HepG2 (cell line): Measurements from ENCODE around the gene TUBB4B. TPM values are rescaled to one million over a fixed set of nuclear protein-coding genes. Genes with fewer than 3 reads are reported as not detected.
A peak's percentile ranks its signal among the peaks of the same experiment; 100 is the strongest.

Source experiments
- ATAC-seq: fragments of 200-7000 bp; cut with Tn5 transposase; 3 replicates; pipeline ENCODE4 v1.9.1; 2020; ENCODE audit warnings: mild to moderate bottlenecking, moderate library complexity
- BruUV-seq: library from RNA; stranded (reverse); fragments of 400-500 nt; replicated peaks from 2 replicates; lab custom pipeline; 2021; lab: Mats Ljungman, UMichigan
- CTCF ChIA-PET: fragments of 300-600 bp; formaldehyde crosslinking; extraction: SDS; loops from one replicate; lab custom pipeline; 2021; ENCODE audit warnings: low total read pairs, inconsistent platforms, low intra/inter-chr PET ratio; lab: Yijun Ruan, JAX
- POLR2A ChIA-PET: fragments of 350-600 bp; sonication (Branson Sonifier 250); formaldehyde crosslinking; loops from one replicate; lab custom pipeline; 2020; ENCODE audit warnings: antibody characterized with exemption, inconsistent platforms; lab: Yijun Ruan, JAX
- DNase-seq: peaks from one replicate; pipeline ENCODE4 v3.0.0-alpha.2; 2015; ENCODE audit warnings: low spot score
- FAIRE-seq: peaks from 3 replicates; lab custom pipeline; 2011; peaks lifted over from hg19 to GRCh38; lab: Jason Lieb, UNC
- H2AFZ ChIP-seq: one replicate; pipeline ENCODE4 v1.6.1; 2011; ENCODE audit warnings: low read length, inconsistent platforms
- H3K27ac ChIP-seq: fragments of 300-600 bp; 3 replicates; pipeline ENCODE4 v1.8.0; 2011; ENCODE audit warnings: mixed run types, mild to moderate bottlenecking, mixed read lengths, low read length, inconsistent platforms; ENCODE audit not compliant: insufficient read depth; ENCODE audit errors: extremely low read length
- H3K27me3 ChIP-seq, 2 experiments: fragments of 200-600 bp in 1 of 2; 2 replicates in 1 of 2; 3 replicates in 1 of 2; pipeline versions ENCODE4 v1.6.0 to v1.8.0; 2011; ENCODE audit warnings: low read length in 2 of 2, mild to moderate bottlenecking in 2 of 2, moderate library complexity in 2 of 2, inconsistent platforms in 1 of 2; ENCODE audit not compliant: insufficient read depth in 2 of 2, control insufficient read depth in 1 of 2
- H3K36me3 ChIP-seq, 2 experiments: fragments of 200-600 bp in 1 of 2; replicated peaks in 1 of 2; 2 replicates in 1 of 2; 3 replicates in 1 of 2; pipeline versions ENCODE4 v1.5.1 to v1.8.0; 2011; ENCODE audit warnings: low read length in 2 of 2, inconsistent platforms in 1 of 2; ENCODE audit not compliant: insufficient read depth in 2 of 2, control insufficient read depth in 1 of 2
- H3K4me1 ChIP-seq: 2 replicates; pipeline ENCODE4 v1.5.1; 2012; ENCODE audit warnings: low read length, inconsistent platforms; ENCODE audit not compliant: insufficient read depth
- H3K4me2 ChIP-seq: 2 replicates; pipeline ENCODE4 v1.6.0; 2011; ENCODE audit warnings: low read depth, low read length, inconsistent platforms
- H3K4me3 ChIP-seq, 3 experiments: fragments of 200-600 bp in 1 of 3; sonication (generic), shearing (Covaris generic) in 1 of 3; replicated peaks in 1 of 3; 2 replicates each; pipeline ENCODE4 v1.5.1; 2011 to 2016; ENCODE audit warnings: low read length in 3 of 3, inconsistent platforms in 2 of 3, low read depth in 2 of 3, mild to moderate bottlenecking in 2 of 3, control low read depth in 1 of 3, mixed read lengths in 1 of 3; ENCODE audit not compliant: insufficient read depth in 1 of 3
- H3K79me2 ChIP-seq: one replicate; pipeline ENCODE4 v1.6.1; 2011; ENCODE audit warnings: low read length, inconsistent platforms; ENCODE audit not compliant: insufficient read depth
- H3K9ac ChIP-seq: 2 replicates; pipeline ENCODE4 v1.6.0; 2011; ENCODE audit warnings: mild to moderate bottlenecking, low read depth, low read length, inconsistent platforms; ENCODE audit not compliant: insufficient read depth
- H3K9me3 ChIP-seq: 2 replicates; pipeline ENCODE4 v1.5.1; 2012; ENCODE audit warnings: mild to moderate bottlenecking, low read length
- H4K20me1 ChIP-seq: 2 replicates; pipeline ENCODE4 v1.6.0; 2011; ENCODE audit warnings: inconsistent platforms, mild to moderate bottlenecking, low read length, moderate library complexity; ENCODE audit not compliant: insufficient read depth
- AGO2 ChIP-seq: fragments of 200-400 bp; formaldehyde crosslinking; optimal IDR thresholded peaks from 2 replicates; pipeline ENCODE3; 2017; ENCODE audit warnings: mild to moderate bottlenecking, low read depth, low read length, moderate library complexity
- ATM ChIP-seq: fragments of 450-650 bp; IDR thresholded peaks from 2 replicates; pipeline ENCODE4 v1.7.1; 2017; ENCODE audit warnings: mild to moderate bottlenecking, borderline replicate concordance
- HDAC1 ChIP-seq: sonication (generic); formaldehyde crosslinking; IDR thresholded peaks from 2 replicates; pipeline ENCODE4 v1.5.1; 2020; ENCODE audit warnings: mild to moderate bottlenecking, missing genetic modification reagents
- RBFOX2 ChIP-seq: fragments of 200-400 bp; formaldehyde crosslinking; IDR thresholded peaks from 2 replicates; pipeline ENCODE4 v1.6.1; 2017; ENCODE audit warnings: low read depth, mild to moderate bottlenecking, low read length
- RFXAP ChIP-seq: sonication (generic); formaldehyde crosslinking; IDR thresholded peaks from 2 replicates; pipeline ENCODE4 v1.4.0; 2020; ENCODE audit warnings: missing genetic modification reagents, borderline replicate concordance
- SIN3B ChIP-seq: fragments of 150-350 bp; IDR thresholded peaks from 2 replicates; pipeline ENCODE4 v1.6.1; 2014; ENCODE audit warnings: low read length
- ZNF768 ChIP-seq: sonication (generic); formaldehyde crosslinking; IDR thresholded peaks from 2 replicates; pipeline ENCODE4 v1.4.0; 2020; ENCODE audit warnings: missing genetic modification reagents
- WGBS: methylation state at CpG from one replicate; pipeline ENCODE4 v1.1.6; 2017; ENCODE audit warnings: low lambda C conversion rate; 5-methylcytosine and 5-hydroxymethylcytosine counted together
- in situ Hi-C: cut with HindIII; loops from 2 replicates; pipeline ENCODE4 v1.10.0; 2017; ENCODE audit warnings: low pct_unique_long_range_greater_than_20kb; ENCODE audit not compliant: extremely low pct_ligation_motif_present
- intact Hi-C: fragments of 100-400 bp; cut with micrococcal nuclease; formaldehyde crosslinking; loops from one replicate; pipeline ENCODE4 v1.10.0; 2022; ENCODE audit not compliant: unreplicated experiment
- polyA plus RNA-seq, 8 experiments: library from polyadenylated mRNA; depleted of rRNA in 3 of 8; stranded (reverse) in 7 of 8; unstranded in 1 of 8; fragments of >200 nt; fragmentation: Illumina TruSeq in 4 of 8; extraction: Trizol in 4 of 8; gene quantifications; 2 replicates each; pipeline versions ENCODE4 v1.2.1 to v1.2.3, GENCODE V29; 2011 to 2016; ENCODE audit warnings: low read depth in 4 of 8, missing spikeins in 1 of 8, mixed read lengths in 1 of 8; ENCODE audit not compliant: insufficient read depth in 1 of 8
- total RNA-seq, 5 experiments: library from RNA; depleted of rRNA; stranded (reverse); fragments of >200 nt; fragmentation: Illumina TruSeq; extraction: Trizol; gene quantifications; 2 replicates each; pipeline ENCODE4 v1.2.3, GENCODE V29; 2016; ENCODE audit warnings: low read depth in 1 of 5
- TF ChIP-seq, protein P1 (sequence below), 2 experiments: fragments of 450-650 bp in 1 of 2; sonication (generic) in 1 of 2; formaldehyde crosslinking in 1 of 2; IDR thresholded peaks; 2 replicates each; pipeline versions ENCODE4 v1.6.1 to v1.8.0; 2016 to 2022; ENCODE audit warnings: antibody characterized with exemption in 1 of 2, mild to moderate bottlenecking in 1 of 2, missing genetic modification reagents in 1 of 2
- TF ChIP-seq, protein P2 (sequence below): sonication (generic); formaldehyde crosslinking; IDR thresholded peaks from 2 replicates; pipeline ENCODE4 v1.4.0; 2020; ENCODE audit warnings: missing genetic modification reagents

The TUBB4B gene
- total and polyA plus RNA-seq, 2 of the 13 experiments (the other 11 are each of a cell fraction or from before 2014, with no cell fraction given): 182 to 412 TPM

DNA sequence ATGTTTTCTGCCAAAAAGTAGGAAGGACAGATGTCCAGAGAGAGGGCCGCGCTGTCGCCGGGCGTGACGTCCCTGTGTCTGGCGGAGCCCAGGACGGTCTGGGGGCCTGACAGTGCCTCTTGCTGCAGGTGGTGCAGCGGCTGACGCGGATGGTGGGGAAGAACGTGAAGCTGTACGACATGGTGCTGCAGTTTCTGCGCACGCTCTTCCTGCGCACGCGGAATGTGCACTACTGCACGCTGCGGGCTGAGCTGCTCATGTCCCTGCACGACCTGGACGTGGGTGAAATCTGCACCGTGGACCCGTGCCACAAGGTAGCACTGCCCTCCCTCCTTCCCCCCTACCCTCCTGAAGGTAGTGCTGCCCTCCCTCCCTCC lies 21.8 kb downstream of the TUBB4B start:
- Histone ChIP-seq H3K27me3 (no peaks in the 10 kb centered on the region), H3K9me3 (no peaks in the 10 kb centered on the region), H3K4me1 (peaks cover 8% of the 10 kb centered on the region), H3K9ac (no peak overlapping the region), H3K27ac (no peak overlapping the region), H4K20me1 (no peaks in the 10 kb centered on the region; the same call in 1 of the 2 replicates), H3K4me2 (no peak overlapping the region), H2AFZ (no peak overlapping the region), H3K4me3 (no peak overlapping the region), H3K79me2 (no peaks in the 10 kb centered on the region), H3K36me3 (peaks cover 13 to 20% of the 10 kb centered on the region in 2 experiments; a peak in 4 of 5 replicates)
- ChIA-PET POLR2A (interaction anchor here (2.7 to 14.2 kb wide), 2 partner anchors 14 to 20 kb away, joined by 18 to 317 read pairs; partner anchors contain the start of genes TOR4A and TUBB4B), CTCF (interaction anchor here (0.9 to 2.1 kb wide), 2 partner anchors 26 to 74 kb away, joined by 3 to 13 read pairs; partner anchors contain the start of genes ANAPC2 and SSNA1)
- in situ Hi-C loops: no loop called here
- DNase-seq (no peak), FAIRE-seq (no peak), ATAC-seq (no peak)
- TF ChIP-seq ZNF768 (peak; percentile 17; the same call in 1 of the 2 replicates), RBFOX2 (peak; percentile 64; the same call in 1 of the 2 replicates), ATM (no peak), RFXAP (CRISPR knock-in tag) (no peak), SIN3B (no peak), AGO2 (peak; percentile 85), HDAC1 (CRISPR knock-in tag) (no peak)
- TF ChIP-seq, protein P1, sequence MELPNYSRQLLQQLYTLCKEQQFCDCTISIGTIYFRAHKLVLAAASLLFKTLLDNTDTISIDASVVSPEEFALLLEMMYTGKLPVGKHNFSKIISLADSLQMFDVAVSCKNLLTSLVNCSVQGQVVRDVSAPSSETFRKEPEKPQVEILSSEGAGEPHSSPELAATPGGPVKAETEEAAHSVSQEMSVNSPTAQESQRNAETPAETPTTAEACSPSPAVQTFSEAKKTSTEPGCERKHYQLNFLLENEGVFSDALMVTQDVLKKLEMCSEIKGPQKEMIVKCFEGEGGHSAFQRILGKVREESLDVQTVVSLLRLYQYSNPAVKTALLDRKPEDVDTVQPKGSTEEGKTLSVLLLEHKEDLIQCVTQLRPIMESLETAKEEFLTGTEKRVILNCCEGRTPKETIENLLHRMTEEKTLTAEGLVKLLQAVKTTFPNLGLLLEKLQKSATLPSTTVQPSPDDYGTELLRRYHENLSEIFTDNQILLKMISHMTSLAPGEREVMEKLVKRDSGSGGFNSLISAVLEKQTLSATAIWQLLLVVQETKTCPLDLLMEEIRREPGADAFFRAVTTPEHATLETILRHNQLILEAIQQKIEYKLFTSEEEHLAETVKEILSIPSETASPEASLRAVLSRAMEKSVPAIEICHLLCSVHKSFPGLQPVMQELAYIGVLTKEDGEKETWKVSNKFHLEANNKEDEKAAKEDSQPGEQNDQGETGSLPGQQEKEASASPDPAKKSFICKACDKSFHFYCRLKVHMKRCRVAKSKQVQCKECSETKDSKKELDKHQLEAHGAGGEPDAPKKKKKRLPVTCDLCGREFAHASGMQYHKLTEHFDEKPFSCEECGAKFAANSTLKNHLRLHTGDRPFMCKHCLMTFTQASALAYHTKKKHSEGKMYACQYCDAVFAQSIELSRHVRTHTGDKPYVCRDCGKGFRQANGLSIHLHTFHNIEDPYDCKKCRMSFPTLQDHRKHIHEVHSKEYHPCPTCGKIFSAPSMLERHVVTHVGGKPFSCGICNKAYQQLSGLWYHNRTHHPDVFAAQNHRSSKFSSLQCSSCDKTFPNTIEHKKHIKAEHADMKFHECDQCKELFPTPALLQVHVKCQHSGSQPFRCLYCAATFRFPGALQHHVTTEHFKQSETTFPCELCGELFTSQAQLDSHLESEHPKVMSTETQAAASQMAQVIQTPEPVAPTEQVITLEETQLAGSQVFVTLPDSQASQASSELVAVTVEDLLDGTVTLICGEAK (IDR thresholded peaks at IDR 0.05): no peak
- TF ChIP-seq, protein P1 (CRISPR knock-in tag; IDR thresholded peaks at IDR 0.05): no peak
- TF ChIP-seq, protein P2, sequence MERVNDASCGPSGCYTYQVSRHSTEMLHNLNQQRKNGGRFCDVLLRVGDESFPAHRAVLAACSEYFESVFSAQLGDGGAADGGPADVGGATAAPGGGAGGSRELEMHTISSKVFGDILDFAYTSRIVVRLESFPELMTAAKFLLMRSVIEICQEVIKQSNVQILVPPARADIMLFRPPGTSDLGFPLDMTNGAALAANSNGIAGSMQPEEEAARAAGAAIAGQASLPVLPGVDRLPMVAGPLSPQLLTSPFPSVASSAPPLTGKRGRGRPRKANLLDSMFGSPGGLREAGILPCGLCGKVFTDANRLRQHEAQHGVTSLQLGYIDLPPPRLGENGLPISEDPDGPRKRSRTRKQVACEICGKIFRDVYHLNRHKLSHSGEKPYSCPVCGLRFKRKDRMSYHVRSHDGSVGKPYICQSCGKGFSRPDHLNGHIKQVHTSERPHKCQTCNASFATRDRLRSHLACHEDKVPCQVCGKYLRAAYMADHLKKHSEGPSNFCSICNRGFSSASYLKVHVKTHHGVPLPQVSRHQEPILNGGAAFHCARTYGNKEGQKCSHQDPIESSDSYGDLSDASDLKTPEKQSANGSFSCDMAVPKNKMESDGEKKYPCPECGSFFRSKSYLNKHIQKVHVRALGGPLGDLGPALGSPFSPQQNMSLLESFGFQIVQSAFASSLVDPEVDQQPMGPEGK: no peak
- intact Hi-C loops: no loop called here
- 91% methylated on average over 22 of the region's 24 CpGs for WGBS
- no TSS peak for BruUV-seq
